TTC549 (cell line): ENCODE results near the gene MOB2.

Experiments
- FAIRE-seq: peaks from 2 replicates; lab custom pipeline; 2012; peaks lifted over from hg19 to GRCh38; lab: Jason Lieb, UNC

Gene MOB2

DNA sequence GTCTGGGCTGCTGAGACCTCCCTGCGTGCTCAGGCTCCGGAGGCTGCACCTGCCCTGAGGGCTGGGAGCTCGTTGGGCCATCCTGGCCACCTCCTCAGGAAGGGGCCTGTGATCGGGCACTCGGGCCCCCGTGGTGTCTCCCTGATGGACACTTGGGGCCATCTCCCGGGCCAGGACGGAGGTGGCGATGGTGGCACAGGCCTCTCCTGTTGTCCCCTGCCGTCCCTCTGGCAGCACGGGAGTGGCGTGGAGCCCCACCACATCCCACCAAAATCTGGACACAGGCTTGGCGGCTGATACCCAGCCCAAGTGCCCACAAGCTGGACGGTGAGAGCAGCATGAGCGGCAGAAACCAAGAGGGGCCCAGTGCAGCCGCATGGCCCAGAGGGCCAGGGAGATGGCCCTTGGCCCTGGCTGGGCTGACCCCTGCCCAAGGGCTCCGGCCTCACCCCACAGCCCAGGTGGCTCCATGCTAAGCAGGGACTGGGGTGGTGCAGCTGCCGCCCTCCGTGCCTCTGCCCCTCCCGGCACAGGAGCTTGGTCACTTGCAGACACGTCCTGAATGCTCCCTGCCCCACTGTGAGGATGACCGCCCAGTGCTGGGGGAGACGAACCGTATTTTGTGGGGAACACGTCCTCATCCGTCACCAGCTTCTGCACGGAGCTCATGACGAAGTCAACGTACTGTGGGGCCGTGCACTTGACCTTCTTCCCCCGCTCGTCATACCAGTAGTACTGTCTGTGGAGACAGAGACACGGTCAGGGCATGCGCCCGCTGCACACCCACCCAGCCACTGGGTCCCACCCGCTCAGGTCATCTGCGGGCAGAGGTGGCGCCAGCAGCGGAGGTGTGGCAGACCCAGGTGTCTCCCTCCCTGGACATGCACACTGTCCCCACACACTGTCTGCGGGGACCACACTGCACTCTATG, 15.6 kb downstream of the MOB2 start:
- FAIRE-seq, result no peak

DNA sequence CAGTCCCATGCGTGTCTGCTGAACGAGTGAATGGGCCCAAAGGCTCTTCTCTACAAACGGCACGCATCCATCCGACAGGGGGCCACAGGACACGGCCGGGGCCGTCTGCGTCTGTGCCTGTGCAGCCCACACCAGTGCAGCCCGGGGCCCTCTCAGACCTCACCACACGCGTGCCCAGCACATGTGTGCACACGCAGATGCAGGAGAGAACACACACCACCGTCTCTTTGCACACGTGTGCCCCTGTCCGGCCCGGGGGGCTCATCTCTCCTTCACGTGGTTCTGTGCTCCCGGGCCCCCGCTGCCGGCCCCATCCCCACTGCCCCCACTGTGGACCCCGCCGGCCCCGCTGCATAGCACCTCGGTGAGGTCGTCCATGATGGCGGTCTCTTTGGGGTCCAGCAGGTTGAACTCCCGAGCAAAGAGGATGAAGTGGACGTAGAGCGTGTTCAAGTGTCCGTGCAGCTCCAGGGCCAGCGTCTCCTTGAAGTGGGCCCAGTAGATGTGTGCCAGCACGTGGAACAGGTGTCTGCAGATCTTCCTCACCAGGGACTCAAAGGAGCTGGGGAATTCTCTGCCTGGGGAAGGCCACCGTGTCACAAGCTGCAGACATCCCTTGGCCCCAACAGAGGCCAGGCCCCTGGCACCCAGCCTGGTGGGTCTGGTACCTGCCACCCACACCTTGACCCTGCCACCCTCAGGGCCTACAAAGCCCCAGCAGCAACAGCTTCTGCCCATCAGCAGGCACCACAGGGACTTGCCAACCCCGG, 16.5 kb downstream of the MOB2 start:
- no peak for FAIRE-seq

- no peak for FAIRE-seq
Measured at GRCh38 chr11:1469287-1469910, 17.2 kb downstream of the MOB2 start.

GRCh38 chr11:1468473-1469066, 18.0 kb downstream of the MOB2 start:
- no peak for FAIRE-seq

DNA sequence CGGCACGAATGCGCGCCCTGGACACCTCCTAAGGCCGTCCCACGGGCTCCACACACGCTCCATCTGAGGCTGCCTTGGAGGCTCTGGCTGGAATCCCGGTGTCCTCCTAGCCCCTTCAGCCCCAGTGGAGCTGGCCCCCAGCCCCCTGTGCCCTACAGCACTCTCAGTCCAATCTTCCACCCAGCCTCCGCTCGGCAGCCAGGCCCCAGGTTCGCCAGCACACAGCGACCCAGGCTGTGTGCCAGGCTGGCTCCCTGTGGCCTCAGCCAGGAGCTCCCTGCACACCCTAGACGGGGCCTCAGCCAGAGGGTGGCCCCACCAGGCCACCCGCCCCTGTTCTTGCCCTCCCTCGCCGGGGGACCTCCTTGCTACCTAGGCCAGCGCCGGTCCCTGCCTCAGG, 18.6 kb downstream of the MOB2 start:
- no peak for FAIRE-seq

DNA sequence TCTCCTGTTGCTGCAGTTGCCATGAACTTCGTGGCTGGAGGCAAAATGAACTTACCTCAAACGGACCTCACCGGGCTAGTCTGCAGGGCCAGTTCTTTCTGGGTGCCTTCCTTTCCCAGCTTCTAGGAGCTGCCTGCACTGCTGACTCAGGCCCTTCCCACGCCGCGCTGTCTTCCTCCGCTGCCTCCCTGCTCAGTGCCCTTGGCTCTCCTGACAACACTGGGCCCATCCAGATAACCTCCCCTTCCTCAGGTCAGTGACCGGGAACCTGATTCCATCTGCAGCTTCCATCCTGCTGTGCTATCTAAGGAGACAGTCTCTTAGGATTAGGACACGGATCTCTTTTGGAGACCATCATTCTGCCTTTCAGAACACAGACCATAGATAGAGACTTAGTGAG, 19.3 kb downstream of the MOB2 start:
- FAIRE-seq, result no peak

DNA sequence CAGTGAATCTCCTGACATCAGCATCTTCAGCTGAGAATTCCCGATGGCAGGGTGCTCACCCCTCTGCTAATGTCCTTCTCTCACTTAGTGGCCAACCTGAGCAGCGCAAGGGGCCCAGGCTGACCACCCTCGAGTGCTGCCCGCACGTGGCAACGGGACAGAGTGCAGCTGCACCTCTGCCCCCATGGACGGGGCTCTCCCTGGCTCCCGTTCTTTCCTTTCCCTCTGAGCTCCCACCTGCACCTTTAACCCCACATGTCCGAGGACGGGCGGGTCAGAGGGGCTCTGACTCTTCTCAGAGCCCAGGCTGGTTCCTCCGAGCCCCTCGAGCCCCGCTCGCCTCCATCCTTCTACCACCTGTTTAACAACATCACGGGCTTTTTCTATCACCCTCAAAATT, 19.8 kb downstream of the MOB2 start:
- FAIRE-seq, result no peak

DNA sequence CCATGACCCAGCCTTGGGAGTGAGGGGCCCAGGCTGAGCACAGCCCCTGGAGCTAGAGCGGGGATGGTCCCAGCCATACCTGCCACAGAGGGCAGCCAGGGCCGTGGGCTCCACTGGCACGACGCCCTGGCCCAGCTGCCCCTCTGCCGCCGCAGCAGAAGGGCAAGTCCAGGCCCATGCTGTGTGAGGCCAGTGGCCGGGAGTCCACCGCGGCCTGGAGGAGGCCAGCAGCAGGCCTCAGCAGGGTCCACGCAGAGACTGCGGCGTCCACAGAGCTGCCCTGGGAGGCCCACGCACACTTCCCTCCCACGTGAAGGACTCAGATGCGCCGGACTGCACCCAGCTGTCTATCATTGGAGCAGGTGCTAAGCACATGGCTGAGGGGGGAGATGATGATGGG, 23.5 kb downstream of the MOB2 start:
- FAIRE-seq, result no peak

GRCh38 chr11:1462698-1462975, 23.9 kb downstream of the MOB2 start:
- FAIRE-seq, result no peak

DNA sequence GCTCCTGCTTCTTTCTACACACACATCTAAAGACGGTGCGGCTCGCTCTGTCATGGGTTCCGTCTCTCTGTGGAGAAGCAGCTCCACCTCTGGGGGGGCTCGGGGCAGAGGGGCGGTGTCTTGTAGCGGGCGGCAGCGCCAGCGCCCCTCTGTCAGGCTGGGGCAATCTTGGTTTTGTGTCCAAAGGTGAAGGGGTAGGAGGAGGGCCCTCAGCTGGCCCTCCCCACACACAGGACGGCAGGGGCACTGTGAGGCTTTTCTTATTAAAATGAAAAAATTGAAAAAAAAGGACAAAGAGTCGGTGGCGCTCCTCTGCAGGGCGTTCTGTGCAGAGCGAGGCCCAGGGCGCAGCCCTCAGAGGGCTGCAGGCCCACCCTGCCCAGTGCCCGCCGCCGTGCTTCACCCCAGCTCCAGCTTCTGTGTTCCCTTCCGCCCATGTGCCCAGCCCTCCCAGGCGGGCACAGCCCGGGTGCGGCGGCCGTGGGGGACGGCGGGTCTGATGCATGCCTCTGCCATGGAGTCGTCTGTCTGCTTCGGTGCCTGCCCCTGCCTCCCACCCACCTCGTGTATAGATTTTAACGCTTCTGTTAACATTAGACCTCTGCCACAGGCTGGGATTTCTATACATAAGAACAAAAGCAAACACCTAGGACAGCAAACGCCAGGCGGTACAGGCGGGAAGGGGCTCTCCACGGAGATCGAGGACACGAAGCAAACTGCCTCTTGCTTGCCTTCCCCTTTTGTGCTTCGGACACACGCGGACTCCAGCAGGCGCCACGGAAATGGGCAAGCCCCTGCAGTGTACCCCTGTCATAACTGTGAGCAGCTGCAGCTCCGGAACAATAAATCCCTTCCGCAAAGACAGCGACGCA, 24.5 kb downstream of the MOB2 start:
- no peak for FAIRE-seq

DNA sequence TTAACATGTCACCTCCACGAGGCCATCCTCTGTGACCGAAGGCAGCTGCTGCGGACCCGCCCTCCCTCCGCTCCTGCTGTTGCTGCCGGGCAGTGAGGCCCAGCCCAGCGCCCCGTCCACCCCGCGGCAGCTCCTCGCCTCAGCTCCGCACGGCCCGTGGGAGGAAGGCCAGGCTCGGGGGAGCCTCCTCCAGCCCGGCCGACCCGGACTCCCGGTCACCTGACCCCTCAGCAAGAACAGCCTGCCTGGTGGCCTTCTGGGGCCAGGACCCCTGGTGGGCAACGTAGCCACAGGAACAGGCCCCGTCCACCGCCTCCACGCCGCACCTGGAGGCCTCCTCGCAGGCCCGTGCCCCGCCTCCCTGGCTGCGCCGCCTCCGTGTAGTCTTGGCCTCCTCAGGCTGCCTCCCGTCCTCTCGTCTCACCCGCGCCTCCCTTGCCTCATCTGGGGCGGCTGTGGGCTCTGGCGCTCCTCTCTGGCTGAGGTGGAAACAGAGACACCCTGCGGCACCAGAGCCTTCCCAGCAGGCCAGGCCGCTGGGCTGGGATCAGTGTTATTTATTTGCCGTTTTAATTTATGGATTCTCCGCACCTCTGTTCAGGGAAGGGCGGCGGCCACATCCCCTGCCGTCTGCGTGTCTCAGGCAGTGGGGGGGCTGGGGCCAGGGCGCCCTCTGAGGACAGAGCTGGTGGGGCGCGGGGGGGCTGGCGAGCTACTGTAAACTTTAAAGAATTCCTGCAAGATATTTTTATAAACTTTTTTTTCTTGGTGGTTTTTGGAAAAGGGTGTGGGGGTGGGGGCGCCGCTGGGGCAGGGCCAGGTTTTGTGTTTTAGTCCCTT, 25.4 kb downstream of the MOB2 start:
- no peak for FAIRE-seq

DNA sequence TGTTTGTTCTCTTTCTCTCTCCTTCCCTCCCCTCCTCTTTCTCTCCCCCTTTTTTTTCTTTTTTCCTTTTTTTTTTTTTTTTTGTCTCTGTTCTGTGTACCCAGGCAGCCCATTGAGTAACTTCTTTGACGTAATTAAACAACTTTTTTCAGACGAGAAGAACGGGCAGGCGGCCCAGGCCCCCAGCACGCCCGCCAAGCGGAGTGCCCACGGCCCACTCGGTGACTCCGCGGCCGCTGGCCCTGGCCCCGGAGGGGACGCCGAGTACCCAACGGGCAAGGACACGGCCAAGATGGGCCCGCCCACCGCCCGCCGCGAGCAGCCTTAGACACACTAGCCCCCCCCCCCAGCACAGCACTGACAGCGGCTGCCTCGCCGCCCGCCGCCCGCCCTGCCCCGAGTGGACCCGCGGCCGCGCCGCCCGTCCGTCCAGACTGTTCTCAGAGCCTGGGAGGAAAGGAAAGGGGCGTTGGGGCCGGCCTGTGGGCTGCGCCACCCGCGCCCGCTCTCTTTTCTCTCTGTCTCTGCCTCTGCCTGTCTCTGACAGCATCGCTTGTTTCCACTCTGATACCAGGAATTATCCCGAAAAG, 26.1 kb downstream of the MOB2 start:
- FAIRE-seq, result no peak

DNA sequence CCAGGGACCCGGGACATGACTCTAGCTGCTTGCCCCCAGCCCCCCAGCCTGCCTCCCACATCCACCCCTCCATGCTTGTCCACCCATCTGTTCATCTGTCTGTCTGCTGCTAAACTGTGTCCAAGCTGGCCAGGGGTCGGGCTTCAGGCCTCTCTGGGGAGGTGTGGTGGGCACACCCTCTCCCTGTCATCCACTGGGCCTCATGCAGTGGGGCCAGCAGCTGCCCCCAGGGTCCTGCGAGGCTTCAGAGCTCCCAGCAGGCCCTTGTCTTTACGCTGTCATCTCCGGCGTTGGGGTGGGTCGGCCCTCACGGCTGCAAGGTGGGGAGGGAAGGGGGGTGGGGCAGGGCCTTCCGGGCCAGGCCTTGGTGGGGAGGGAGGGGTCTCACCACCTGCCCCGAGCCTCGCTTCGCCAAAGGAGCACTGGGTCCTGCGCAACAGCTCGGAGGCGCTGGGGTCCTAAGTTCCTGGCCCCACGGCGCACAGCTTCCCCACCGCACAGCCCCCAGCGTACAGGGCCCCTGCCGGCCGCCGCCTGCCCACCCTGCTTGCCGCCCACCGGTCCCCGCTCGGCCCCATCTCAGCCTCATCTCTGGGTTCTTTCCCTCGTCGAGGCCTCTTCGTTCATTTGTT, 26.7 kb downstream of the MOB2 start:
- FAIRE-seq, result no peak

DNA sequence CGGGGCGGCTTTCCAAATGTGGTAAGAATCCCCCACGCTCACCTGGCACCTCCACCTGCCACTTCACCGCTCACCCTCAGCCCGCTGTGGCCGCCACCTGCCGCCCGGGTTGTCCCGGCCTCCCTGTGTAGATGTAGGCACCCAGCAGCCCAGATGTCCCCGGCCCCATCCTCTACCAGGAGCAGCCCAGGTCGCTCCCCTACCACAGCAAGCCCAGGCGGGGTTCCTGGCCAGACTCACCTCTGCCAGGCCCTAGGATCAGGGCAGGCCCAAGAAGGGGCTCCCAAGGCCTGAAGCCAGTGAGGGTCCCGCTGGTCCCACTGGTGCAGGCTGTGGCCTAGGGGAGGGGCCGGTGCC, 27.4 kb downstream of the MOB2 start:
- FAIRE-seq, result no peak

GRCh38 chr11:1458340-1459218, 28.0 kb downstream of the MOB2 start:
- no peak for FAIRE-seq

- FAIRE-seq, result no peak
Measured at GRCh38 chr11:1457856-1458255, 28.7 kb downstream of the MOB2 start.

GRCh38 chr11:1457326-1457680, 29.3 kb downstream of the MOB2 start:
- FAIRE-seq, result no peak

- no peak for FAIRE-seq
Measured at GRCh38 chr11:1456596-1457325, 29.8 kb downstream of the MOB2 start.

GRCh38 chr11:1456176-1456575, 30.4 kb downstream of the MOB2 start:
- FAIRE-seq, result no peak
